GM10248 (cell line): ENCODE results near the gene CAMKK2.

Experiments
- CTCF ChIA-PET: fragments of 300-600 bp; sonication (Branson Sonifier 250); formaldehyde crosslinking; extraction: SDS; loops from one replicate; lab custom pipeline; 2021; ENCODE audit warnings: antibody characterized with exemption; lab: Yijun Ruan, JAX
- POLR2A ChIA-PET: fragments of 350-650 bp; sonication (Branson Sonifier 250); formaldehyde crosslinking; extraction: SDS; loops from one replicate; lab custom pipeline; 2020; ENCODE audit warnings: antibody characterized with exemption; lab: Yijun Ruan, JAX
- DNase-seq: peaks from one replicate; pipeline ENCODE4 v3.0.0; 2012; ENCODE audit errors: extremely low spot score
- TF ChIP-seq, protein P1 (sequence below): IDR thresholded peaks from 2 replicates; pipeline ENCODE4 v1.5.1; 2012; ENCODE audit warnings: mild to moderate bottlenecking, low read depth; ENCODE audit errors: extremely low read depth, missing control alignments, control extremely low read depth

CAMKK2 gene

DNA sequence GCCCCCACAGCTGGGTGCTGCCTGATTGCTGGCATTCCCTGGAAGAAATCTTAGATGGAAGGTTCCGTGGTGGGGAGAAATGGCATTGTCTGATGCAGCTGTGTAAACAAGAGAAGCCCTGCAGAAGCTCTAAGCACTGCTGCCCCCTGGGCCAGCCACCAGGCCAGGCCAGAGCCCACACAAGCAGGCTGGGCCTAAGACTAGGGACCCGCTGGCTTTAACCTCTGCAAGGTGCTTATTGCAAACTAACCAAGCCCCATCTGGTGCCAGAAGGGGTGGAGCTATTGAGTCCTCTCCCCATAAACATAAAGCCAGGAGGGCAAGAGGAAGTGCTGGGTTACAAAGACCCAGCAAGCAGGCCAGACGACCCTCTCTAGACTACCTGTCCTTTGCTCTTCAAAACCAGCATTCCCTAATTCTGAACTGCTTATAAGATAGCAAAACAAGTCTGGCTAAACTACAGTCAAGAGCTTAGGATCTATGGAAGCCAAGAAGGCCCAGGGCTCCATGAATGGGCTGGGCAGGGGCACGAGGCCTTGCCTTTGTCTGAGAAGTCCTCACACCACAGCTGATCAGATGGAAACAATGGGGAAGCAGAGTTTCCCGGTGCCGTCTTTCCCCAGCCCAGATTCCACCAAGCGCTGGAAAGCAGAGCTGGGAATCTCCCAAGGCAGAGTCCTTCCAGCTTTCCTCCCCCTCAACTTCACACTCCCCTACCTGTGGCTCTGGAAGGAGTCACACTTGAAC is 57.7 kb downstream of the CAMKK2 start:
- no peak for DNase-seq
- ChIA-PET CTCF (interaction anchor here (0.6 to 4.6 kb wide), 12 partner anchors 9 to 261 kb away, joined by 3 to 40 read pairs (median 4); no protein-coding TSS in a partner anchor), POLR2A (interaction anchor here (1.1 to 1.6 kb wide), 3 partner anchors 10 to 1038 kb away, joined by 3 to 4 read pairs (median 3); partner anchors contain the start of gene RPLP0)
- TF ChIP-seq, protein P1, sequence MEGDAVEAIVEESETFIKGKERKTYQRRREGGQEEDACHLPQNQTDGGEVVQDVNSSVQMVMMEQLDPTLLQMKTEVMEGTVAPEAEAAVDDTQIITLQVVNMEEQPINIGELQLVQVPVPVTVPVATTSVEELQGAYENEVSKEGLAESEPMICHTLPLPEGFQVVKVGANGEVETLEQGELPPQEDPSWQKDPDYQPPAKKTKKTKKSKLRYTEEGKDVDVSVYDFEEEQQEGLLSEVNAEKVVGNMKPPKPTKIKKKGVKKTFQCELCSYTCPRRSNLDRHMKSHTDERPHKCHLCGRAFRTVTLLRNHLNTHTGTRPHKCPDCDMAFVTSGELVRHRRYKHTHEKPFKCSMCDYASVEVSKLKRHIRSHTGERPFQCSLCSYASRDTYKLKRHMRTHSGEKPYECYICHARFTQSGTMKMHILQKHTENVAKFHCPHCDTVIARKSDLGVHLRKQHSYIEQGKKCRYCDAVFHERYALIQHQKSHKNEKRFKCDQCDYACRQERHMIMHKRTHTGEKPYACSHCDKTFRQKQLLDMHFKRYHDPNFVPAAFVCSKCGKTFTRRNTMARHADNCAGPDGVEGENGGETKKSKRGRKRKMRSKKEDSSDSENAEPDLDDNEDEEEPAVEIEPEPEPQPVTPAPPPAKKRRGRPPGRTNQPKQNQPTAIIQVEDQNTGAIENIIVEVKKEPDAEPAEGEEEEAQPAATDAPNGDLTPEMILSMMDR: no peak

DNA sequence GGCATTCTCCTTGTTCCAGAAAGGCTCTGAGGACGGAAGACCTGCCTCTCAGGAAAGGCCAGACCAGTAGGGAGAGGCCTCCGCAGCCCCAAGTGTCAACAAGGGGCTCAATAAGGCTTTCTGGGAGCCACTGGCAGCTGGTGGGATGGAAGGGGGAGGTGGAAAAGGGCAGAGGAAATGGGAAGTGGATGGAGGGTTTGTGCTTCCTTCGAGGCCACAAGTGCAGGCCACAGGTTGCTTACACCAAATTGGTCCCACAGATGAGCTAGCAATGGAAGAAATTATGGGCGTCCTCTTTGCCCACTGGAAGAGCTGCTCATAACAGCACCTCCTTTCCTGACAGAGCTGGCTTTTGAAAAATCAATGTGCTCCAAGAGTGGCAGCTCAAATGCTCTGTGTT is 58.4 kb downstream of the CAMKK2 start:
- POLR2A ChIA-PET: interaction anchor here (0.6 to 1.5 kb wide), 2 partner anchors 20 to 70 kb away, joined by 3 read pairs; no protein-coding TSS in a partner anchor
- TF ChIP-seq, protein P1: no peak
- CTCF ChIA-PET: interaction anchor here (1.0 to 4.6 kb wide), 5 partner anchors 8 to 261 kb away, joined by 3 to 40 read pairs (median 8); no protein-coding TSS in a partner anchor
- no peak for DNase-seq

DNA sequence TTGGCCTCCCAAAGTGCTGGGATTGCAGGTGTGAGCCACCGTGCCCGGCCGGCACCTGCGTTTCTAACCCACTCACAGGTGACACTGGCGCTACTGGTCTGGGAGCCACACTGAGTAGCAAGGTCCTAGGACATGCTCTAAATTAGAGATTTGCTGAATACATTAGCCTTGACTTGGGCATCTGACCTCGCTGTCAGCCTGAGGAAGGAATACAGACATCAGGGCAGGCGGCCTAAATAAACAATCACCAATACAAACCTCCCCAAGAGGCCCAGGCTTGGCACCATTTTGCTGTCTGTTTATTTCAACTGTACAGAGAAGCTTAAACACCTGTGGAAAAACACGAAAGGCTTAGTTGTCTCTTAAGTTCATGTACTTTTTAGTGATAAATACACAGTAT is 59.1 kb downstream of the CAMKK2 start:
- CTCF ChIA-PET: interaction anchor here (2.0 to 4.6 kb wide), 4 partner anchors 7 to 262 kb away, joined by 4 to 40 read pairs (median 8); no protein-coding TSS in a partner anchor
- TF ChIP-seq, protein P1: no peak
- POLR2A ChIA-PET: no interaction called here
- DNase-seq: no peak

DNA sequence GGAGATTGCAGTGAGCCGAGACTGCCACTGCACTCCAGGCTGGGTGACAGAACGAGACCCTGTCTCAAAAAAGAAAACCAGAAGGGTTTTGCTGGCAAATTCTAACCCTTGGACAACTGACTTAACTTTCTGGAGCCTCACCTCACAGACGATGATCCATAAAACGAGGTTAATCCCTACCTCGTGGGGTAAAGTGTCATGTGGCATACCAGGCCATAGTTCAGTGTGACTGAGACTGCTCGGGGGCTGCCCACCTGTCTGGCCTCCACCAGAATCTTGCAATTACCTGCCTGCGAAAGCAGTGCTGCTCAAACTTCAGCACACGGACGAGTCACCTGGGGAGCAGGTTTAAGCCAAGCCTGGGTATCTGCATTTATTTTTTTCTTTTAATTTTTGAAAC is 59.7 kb downstream of the CAMKK2 start:
- ChIA-PET POLR2A (no interaction called here), CTCF (no interaction called here)
- DNase-seq: no peak
- TF ChIP-seq, protein P1: no peak

DNA sequence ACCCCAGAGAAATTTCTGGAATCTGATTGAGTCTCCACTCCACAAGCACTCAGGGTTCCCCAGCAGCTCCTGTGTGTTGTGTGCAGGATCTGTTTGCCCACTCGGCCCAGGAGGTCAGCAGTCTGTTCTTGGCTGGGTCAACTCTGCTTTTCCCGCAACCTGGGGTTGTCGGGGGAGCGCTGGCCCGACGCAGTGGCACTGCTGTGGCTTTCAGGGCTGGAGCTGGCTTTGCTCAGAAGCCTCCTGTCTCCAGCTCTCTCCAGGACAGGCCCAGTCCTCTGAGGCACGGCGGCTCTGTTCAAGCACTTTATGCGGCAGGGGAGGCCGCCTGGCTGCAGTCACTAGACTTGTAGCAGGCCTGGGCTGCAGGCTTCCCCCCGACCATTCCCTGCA is 62.9 kb downstream of the CAMKK2 start:
- TF ChIP-seq, protein P1: no peak
- DNase-seq: no peak
- ChIA-PET CTCF (no interaction called here), POLR2A (no interaction called here)

DNA sequence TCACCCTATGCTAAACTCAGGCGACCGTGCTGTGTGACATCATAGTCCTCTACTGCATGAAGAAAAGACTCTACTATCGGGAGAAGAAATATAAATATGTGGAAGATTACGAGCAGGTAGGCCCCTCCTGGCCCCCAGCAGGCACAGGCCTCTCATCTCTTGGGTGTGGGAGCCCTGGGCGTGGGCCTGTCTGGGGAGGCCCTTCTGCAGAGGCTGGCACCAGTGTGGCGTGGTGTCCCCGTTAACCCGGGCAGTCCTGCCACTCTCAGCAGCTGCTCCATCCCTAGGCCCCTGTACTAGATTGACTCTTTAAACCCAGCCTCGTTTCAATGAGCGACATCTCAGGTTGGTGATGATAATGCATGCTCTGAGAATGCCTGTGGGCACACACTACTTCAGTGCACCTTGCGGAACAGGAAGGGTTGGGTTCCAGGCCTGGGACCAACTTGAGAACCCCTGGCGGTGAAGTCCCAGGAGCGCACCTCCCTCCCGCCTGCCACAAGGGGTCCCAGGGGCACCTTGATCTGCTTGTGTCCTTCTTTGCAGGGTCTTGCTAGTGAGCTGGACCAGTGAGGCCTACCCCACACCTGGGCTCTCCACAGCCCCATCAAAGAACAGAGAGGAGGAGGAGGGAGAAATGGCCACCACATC is 63.4 kb downstream of the CAMKK2 start:
- ChIA-PET POLR2A (no interaction called here), CTCF (no interaction called here)
- TF ChIP-seq, protein P1: no peak
- no peak for DNase-seq
